ENCODE results near the gene CRB3.

DNA sequence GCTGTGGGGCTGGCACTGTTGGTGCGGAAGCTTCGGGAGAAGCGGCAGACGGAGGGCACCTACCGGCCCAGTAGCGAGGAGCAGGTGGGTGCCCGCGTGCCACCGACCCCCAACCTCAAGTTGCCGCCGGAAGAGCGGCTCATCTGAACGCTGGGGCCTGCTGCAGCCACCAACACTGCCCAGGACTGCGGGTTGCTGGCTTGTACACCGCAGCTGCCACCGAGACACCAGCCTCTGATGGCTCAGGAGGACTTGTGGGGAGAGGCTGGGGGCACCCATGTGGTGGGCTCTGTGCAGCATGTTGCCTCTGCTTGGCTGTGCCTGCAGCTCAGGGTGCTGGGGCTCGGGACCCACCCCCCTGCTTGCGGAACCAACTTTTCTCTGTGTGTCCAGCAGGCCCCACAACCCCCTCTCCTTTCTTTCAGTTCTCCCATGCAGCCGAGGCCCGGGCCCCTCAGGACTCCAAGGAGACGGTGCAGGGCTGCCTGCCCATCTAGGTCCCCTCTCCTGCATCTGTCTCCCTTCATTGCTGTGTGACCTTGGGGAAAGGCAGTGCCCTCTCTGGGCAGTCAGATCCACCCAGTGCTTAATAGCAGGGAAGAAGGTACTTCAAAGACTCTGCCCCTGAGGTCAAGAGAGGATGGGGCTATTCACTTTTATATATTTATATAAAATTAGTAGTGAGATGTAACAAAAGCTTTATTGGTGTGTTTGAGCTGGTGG lies 2.6 kb downstream of the CRB3 start:
- TF ChIP-seq, protein P1, sequence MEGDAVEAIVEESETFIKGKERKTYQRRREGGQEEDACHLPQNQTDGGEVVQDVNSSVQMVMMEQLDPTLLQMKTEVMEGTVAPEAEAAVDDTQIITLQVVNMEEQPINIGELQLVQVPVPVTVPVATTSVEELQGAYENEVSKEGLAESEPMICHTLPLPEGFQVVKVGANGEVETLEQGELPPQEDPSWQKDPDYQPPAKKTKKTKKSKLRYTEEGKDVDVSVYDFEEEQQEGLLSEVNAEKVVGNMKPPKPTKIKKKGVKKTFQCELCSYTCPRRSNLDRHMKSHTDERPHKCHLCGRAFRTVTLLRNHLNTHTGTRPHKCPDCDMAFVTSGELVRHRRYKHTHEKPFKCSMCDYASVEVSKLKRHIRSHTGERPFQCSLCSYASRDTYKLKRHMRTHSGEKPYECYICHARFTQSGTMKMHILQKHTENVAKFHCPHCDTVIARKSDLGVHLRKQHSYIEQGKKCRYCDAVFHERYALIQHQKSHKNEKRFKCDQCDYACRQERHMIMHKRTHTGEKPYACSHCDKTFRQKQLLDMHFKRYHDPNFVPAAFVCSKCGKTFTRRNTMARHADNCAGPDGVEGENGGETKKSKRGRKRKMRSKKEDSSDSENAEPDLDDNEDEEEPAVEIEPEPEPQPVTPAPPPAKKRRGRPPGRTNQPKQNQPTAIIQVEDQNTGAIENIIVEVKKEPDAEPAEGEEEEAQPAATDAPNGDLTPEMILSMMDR (IDR thresholded peaks at IDR 0.05; ENCODE audit: low read depth, low read length, missing input control) = no peak
- TF ChIP-seq JUND (IDR thresholded peaks at IDR 0.05) = no peak

Measured in liver (tissue), 3 donors.